Panc1 (cell line): ENCODE measurements around the gene FBXL19. TPM values are rescaled to one million over a fixed set of nuclear protein-coding genes. Genes with fewer than 3 reads are reported as not detected.

ENCODE experiments used
- ATAC-seq: fragments of 200-7000 bp; cut with Tn5 transposase; 2 replicates; pipeline ENCODE4 v1.9.1; 2020; ENCODE audit warnings: mild to moderate bottlenecking, moderate library complexity
- BruUV-seq: library from RNA; stranded (reverse); fragments of 400-500 nt; replicated peaks from 2 replicates; lab custom pipeline; 2021; lab: Mats Ljungman, UMichigan
- CTCF ChIA-PET: fragments of 300-600 bp; sonication (Branson Sonifier 250); formaldehyde crosslinking; loops from one replicate; lab custom pipeline; 2022; ENCODE audit warnings: antibody characterized with exemption; lab: Charles Lee
- POLR2A ChIA-PET: fragments of 300-600 bp; sonication (Branson Sonifier 250); formaldehyde crosslinking; loops from one replicate; lab custom pipeline; 2022; ENCODE audit warnings: antibody characterized with exemption; lab: Charles Lee
- DNase-seq: peaks from one replicate; pipeline ENCODE4 v3.0.0-alpha.2; 2010; ENCODE audit warnings: low read depth, low spot score
- H3K27ac ChIP-seq: 2 replicates; pipeline ENCODE4 v1.5.1; 2011; ENCODE audit warnings: mild to moderate bottlenecking, low read length, inconsistent platforms
- H3K27me3 ChIP-seq: fragments of 200-500 bp; sonication (Bioruptor generic); 2 replicates; pipeline ENCODE4 v1.6.0; 2014; ENCODE audit warnings: low read length, inconsistent platforms; ENCODE audit not compliant: control insufficient read depth, insufficient read depth
- H3K36me3 ChIP-seq: fragments of 200-500 bp; sonication (Bioruptor generic); 2 replicates; pipeline ENCODE4 v1.5.1; 2014; ENCODE audit warnings: inconsistent platforms, mild to moderate bottlenecking, low read length, moderate library complexity; ENCODE audit not compliant: control insufficient read depth, insufficient read depth
- H3K4me1 ChIP-seq: 2 replicates; pipeline ENCODE4 v1.5.1; 2011; ENCODE audit warnings: inconsistent platforms, mild to moderate bottlenecking, low read length, moderate library complexity; ENCODE audit not compliant: control insufficient read depth, insufficient read depth
- H3K4me3 ChIP-seq, 2 experiments: 2 replicates each; pipeline ENCODE4 v1.5.1; 2011 to 2012; ENCODE audit warnings: low read depth in 2 of 2, low read length in 2 of 2, mild to moderate bottlenecking in 2 of 2, inconsistent platforms in 1 of 2, moderate library complexity in 1 of 2
- H3K9me3 ChIP-seq: fragments of 200-500 bp; sonication (Bioruptor generic); 2 replicates; pipeline ENCODE4 v1.5.1; 2014; ENCODE audit warnings: low read depth, mild to moderate bottlenecking, inconsistent platforms, low read length, moderate library complexity; ENCODE audit not compliant: control insufficient read depth, insufficient read depth
- POLR2AphosphoS5 ChIP-seq: IDR thresholded peaks from 2 replicates; pipeline ENCODE4 v1.6.1; 2012; ENCODE audit warnings: mild to moderate bottlenecking, low read depth, low read length, moderate library complexity
- REST ChIP-seq, 2 experiments: IDR thresholded peaks; 2 replicates each; pipeline ENCODE4 v1.6.1; 2011 to 2012; ENCODE audit warnings: low read depth in 2 of 2, control low read depth in 1 of 2, low read length in 1 of 2, mild to moderate bottlenecking in 1 of 2, moderate library complexity in 1 of 2; ENCODE audit not compliant: insufficient read depth in 1 of 2
- SIN3A ChIP-seq: IDR thresholded peaks from 2 replicates; pipeline ENCODE4 v1.6.1; 2012; ENCODE audit warnings: low read depth, mild to moderate bottlenecking, low read length, moderate library complexity, borderline replicate concordance; ENCODE audit not compliant: insufficient read depth
- TCF7L2 ChIP-seq: IDR thresholded peaks from 2 replicates; pipeline ENCODE4 v1.6.1; 2011; ENCODE audit warnings: mild to moderate bottlenecking, low read depth, low read length, inconsistent platforms
- in situ Hi-C: cut with HindIII; loops from 2 replicates; pipeline ENCODE4 v1.10.0; 2016; ENCODE audit warnings: low sequenced_read_pairs, low pct_unique_long_range_greater_than_20kb
- intact Hi-C: fragments of 100-400 bp; cut with micrococcal nuclease; formaldehyde crosslinking; loops from one replicate; pipeline ENCODE4 v1.10.0; 2022; ENCODE audit not compliant: unreplicated experiment
- total RNA-seq: library from RNA; stranded (reverse); gene quantifications from one replicate; pipeline ENCODE4 v1.2.1, GENCODE V29; 2021; ENCODE audit not compliant: unreplicated experiment
- TF ChIP-seq, protein P1 (sequence below): fragments of 450-650 bp; IDR thresholded peaks from 2 replicates; pipeline ENCODE4 v1.5.1; 2017; ENCODE audit warnings: mild to moderate bottlenecking

Gene FBXL19
- total RNA-seq, 1 experiment from 2014 or later = 52.3 TPM

DNA sequence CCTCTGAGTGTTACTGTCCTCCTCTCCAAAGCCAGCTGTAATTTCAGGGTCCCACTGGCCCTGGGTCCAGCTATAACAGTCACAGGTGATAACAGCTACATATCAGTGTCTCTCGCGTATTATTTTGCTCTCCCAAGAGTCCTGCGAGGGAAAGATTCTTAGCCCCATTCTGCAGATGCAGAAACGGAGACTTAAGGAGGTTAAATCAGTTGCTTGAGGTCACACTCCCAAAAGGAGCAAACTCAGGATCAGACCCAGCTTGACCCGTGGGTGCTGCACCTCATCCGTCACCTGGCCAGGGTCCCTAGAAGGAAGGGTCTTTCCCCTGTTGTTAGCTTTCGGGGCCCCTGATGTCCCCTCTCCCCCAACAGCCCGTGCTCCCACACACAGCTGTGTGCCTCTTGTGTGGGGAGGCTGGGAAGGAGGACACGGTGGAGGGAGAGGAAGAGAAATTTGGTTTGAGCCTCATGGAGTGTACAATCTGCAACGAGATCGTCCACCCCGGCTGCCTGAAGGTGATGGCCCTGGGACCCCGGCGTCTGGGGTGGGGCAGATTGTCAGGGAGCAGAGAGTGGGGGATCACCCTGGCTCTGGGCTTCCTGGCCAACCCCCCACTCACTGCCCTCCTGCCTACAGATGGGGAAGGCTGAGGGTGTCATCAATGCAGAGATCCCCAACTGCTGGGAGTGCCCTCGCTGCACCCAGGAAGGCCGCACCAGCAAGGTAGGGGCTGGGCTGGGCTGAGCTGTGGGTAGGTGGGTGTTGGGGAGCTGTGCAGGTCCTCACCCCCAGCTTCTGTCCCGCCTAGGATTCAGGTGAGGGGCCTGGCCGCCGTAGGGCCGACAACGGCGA is 3.8 kb downstream of the FBXL19 start:
- ATAC-seq (no peak), DNase-seq (no peak)
- Histone ChIP-seq H3K36me3 (no peaks in the 10 kb centered on the region), H3K27me3 (no peaks in the 10 kb centered on the region), H3K4me3 (no peak overlapping the region), H3K9me3 (no peaks in the 10 kb centered on the region), H3K4me1 (peaks cover 9% of the 10 kb centered on the region), H3K27ac (no peak overlapping the region)
- TF ChIP-seq TCF7L2 (no peak), REST (IDR thresholded peaks at IDR 0.05; ENCODE audit: insufficient read depth in 1 of 2, low read depth in 2 of 2, low read length in 1 of 2) (no peak), SIN3A (no peak), POLR2AphosphoS5 (no peak)
- TF ChIP-seq, protein P1, sequence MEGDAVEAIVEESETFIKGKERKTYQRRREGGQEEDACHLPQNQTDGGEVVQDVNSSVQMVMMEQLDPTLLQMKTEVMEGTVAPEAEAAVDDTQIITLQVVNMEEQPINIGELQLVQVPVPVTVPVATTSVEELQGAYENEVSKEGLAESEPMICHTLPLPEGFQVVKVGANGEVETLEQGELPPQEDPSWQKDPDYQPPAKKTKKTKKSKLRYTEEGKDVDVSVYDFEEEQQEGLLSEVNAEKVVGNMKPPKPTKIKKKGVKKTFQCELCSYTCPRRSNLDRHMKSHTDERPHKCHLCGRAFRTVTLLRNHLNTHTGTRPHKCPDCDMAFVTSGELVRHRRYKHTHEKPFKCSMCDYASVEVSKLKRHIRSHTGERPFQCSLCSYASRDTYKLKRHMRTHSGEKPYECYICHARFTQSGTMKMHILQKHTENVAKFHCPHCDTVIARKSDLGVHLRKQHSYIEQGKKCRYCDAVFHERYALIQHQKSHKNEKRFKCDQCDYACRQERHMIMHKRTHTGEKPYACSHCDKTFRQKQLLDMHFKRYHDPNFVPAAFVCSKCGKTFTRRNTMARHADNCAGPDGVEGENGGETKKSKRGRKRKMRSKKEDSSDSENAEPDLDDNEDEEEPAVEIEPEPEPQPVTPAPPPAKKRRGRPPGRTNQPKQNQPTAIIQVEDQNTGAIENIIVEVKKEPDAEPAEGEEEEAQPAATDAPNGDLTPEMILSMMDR = no peak
- CTCF ChIA-PET = interaction anchor here (0.5 to 0.8 kb wide), 3 partner anchors 30 to 190 kb away, joined by 3 to 14 read pairs (median 4); partner anchors contain the start of gene KAT8
- in situ Hi-C loops (no loop called here), intact Hi-C loops (no loop called here)
- POLR2A ChIA-PET = interaction anchor here (0.6 kb wide), 1 partner anchor 57 kb away, joined by 3 read pairs; no protein-coding TSS in a partner anchor
- no TSS peak for BruUV-seq

DNA sequence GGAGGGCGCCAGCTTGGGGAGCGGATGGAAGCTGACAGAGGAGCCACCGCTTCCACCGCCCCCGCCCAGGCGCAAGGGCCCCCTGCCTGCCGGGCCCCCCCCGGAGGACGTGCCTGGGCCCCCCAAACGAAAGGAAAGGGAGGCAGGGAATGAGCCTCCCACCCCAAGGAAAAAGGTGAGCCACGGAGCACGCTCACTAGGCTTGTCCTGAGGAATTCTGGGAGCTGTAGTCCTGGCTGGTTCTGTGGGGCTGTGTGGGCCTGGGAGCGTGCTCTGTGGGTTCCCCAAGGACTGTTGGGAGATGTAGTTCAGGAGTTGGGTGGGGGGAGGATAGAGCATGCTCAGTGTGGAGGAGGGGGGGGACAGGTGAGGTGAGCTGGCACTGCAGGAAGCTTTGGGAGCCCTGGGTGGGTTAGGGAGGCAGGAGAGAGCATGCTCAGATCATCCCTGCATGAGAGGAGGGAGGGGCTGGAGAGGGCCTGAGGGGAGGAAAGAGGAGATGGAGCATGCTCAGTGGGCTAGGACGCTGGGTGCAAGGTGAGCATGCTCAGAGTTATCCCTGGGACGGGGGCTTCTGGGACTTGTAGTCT is 4.5 kb downstream of the FBXL19 start:
- in situ Hi-C loops (no loop called here), intact Hi-C loops (no loop called here)
- no TSS peak for BruUV-seq
- Histone ChIP-seq H3K36me3 (no peaks in the 10 kb centered on the region), H3K9me3 (no peaks in the 10 kb centered on the region), H3K27ac (no peak overlapping the region), H3K4me3 (no peak overlapping the region), H3K27me3 (no peaks in the 10 kb centered on the region), H3K4me1 (peaks cover 9% of the 10 kb centered on the region)
- TF ChIP-seq, protein P1 = no peak
- TF ChIP-seq SIN3A = no peak
- no peak for TF ChIP-seq TCF7L2
- ChIA-PET CTCF (interaction anchor here (0.8 kb wide), 1 partner anchor 117 kb away, joined by 14 read pairs; no protein-coding TSS in a partner anchor), POLR2A (no interaction called here)
- ATAC-seq (peak; percentile 77), DNase-seq (no peak)
